PC-9 (cell line): ENCODE results near the gene MAPKAP1. TPM values are rescaled to one million over a fixed set of nuclear protein-coding genes. Genes with fewer than 3 reads are reported as not detected.

Experiments
- BruUV-seq: library from RNA; stranded (reverse); fragments of 400-500 nt; replicated peaks from 2 replicates; lab custom pipeline; 2021; lab: Mats Ljungman, UMichigan
- CTCF ChIA-PET: fragments of 300-600 bp; sonication (Branson Sonifier 250); formaldehyde crosslinking; loops from one replicate; lab custom pipeline; 2022; ENCODE audit warnings: antibody characterized with exemption; lab: Charles Lee
- POLR2A ChIA-PET: fragments of 300-600 bp; sonication (Branson Sonifier 250); formaldehyde crosslinking; loops from one replicate; lab custom pipeline; 2022; ENCODE audit warnings: antibody characterized with exemption; ENCODE audit not compliant: unreplicated experiment; lab: Charles Lee
- DNase-seq, 2 experiments: peaks; one replicate each; pipeline versions ENCODE4 v3.0.0 to v3.0.0-alpha.2; 2015 to 2022; ENCODE audit warnings: mixed read lengths in 1 of 2
- H2AFZ ChIP-seq: fragments of 200-600 bp; sonication (generic); 2 replicates; pipeline ENCODE4 v1.8.1; 2017; ENCODE audit warnings: antibody characterized with exemption
- H3F3A ChIP-seq: fragments of 200-600 bp; sonication (generic); 2 replicates; pipeline ENCODE4 v1.8.1; 2017; ENCODE audit warnings: antibody characterized with exemption, mild to moderate bottlenecking, low read depth; ENCODE audit not compliant: insufficient read depth
- H3K27ac ChIP-seq: fragments of 200-600 bp; sonication (generic); 2 replicates; pipeline ENCODE4 v1.6.1; 2016; ENCODE audit warnings: mixed run types
- H3K27me3 ChIP-seq: fragments of 200-600 bp; sonication (generic); 2 replicates; pipeline ENCODE4 v1.6.1; 2016; ENCODE audit warnings: low read depth, mixed run types; ENCODE audit not compliant: insufficient read depth
- H3K36me3 ChIP-seq: fragments of 200-600 bp; sonication (generic); 2 replicates; pipeline ENCODE4 v1.6.1; 2016; ENCODE audit warnings: low read depth, mixed run types
- H3K4me1 ChIP-seq: fragments of 200-600 bp; sonication (generic); replicated peaks from 2 replicates; pipeline ENCODE4 v1.6.1; 2016; ENCODE audit warnings: mixed run types; ENCODE audit not compliant: insufficient read depth
- H3K4me2 ChIP-seq: fragments of 200-600 bp; sonication (generic); 2 replicates; pipeline ENCODE4 v1.6.1; 2017; ENCODE audit warnings: mixed run types
- H3K4me3 ChIP-seq: fragments of 200-600 bp; sonication (generic); 2 replicates; pipeline ENCODE4 v1.6.1; 2016; ENCODE audit warnings: mixed run types
- H3K79me2 ChIP-seq: fragments of 200-600 bp; sonication (generic); 2 replicates; pipeline ENCODE4 v1.6.1; 2017; ENCODE audit warnings: low read depth, mixed run types
- H3K9me2 ChIP-seq: fragments of 200-600 bp; sonication (generic); 2 replicates; pipeline ENCODE4 v1.8.1; 2017; ENCODE audit warnings: mild to moderate bottlenecking; ENCODE audit not compliant: insufficient read depth
- H3K9me3 ChIP-seq: fragments of 200-600 bp; sonication (generic); 2 replicates; pipeline ENCODE4 v1.8.1; 2016; ENCODE audit warnings: low read depth; ENCODE audit not compliant: insufficient read depth
- H4K20me1 ChIP-seq: fragments of 200-600 bp; sonication (generic); 2 replicates; pipeline ENCODE4 v1.8.1; 2017; ENCODE audit not compliant: insufficient read depth
- CTCF ChIP-seq: fragments of 200-600 bp; sonication (generic); conservative IDR thresholded peaks from 2 replicates; pipeline ENCODE4 v1.6.1; 2017; ENCODE audit warnings: mixed run types, antibody characterized with exemption, mild to moderate bottlenecking, moderate library complexity
- EZH2 ChIP-seq: fragments of 200-600 bp; sonication (generic); IDR thresholded peaks from 2 replicates; pipeline ENCODE4 v1.8.0; 2017; ENCODE audit warnings: antibody characterized with exemption, low read depth
- intact Hi-C: fragments of 100-400 bp; cut with micrococcal nuclease; formaldehyde crosslinking; loops from one replicate; pipeline ENCODE4 v1.10.0; 2022; ENCODE audit not compliant: unreplicated experiment
- total RNA-seq: library from RNA; stranded (reverse); gene quantifications from 2 replicates; pipeline ENCODE4 v1.2.3, GENCODE V29; 2021

Gene MAPKAP1
- total RNA-seq, 1 experiment from 2014 or later: 115 TPM

GRCh38 chr9:125415583-125416460 lies 291.2 kb downstream of the MAPKAP1 start:
- Histone ChIP-seq H3K9me3 (no peaks in the 10 kb centered on the region), H3K4me1 (no peaks in the 10 kb centered on the region), H3F3A (no peaks in the 10 kb centered on the region), H3K27me3 (no peaks in the 10 kb centered on the region), H3K4me3 (no peak overlapping the region), H3K4me2 (no peak overlapping the region), H3K9me2 (no peaks in the 10 kb centered on the region), H2AFZ (no peak overlapping the region), H3K79me2 (no peaks in the 10 kb centered on the region), H4K20me1 (no peaks in the 10 kb centered on the region), H3K27ac (no peak overlapping the region), H3K36me3 (no peaks in the 10 kb centered on the region)
- no TSS peak for BruUV-seq
- TF ChIP-seq CTCF (no peak), EZH2 (no peak)
- ChIA-PET CTCF (no interaction called here), POLR2A (no interaction called here)
- intact Hi-C loops: no loop called here
- no peak for DNase-seq

- Histone ChIP-seq H3K4me3 (no peak overlapping the region), H3K9me3 (no peaks in the 10 kb centered on the region), H3K36me3 (no peaks in the 10 kb centered on the region), H3K4me1 (no peaks in the 10 kb centered on the region), H3K27ac (no peak overlapping the region), H4K20me1 (no peaks in the 10 kb centered on the region), H3K9me2 (no peaks in the 10 kb centered on the region), H3K4me2 (no peak overlapping the region), H3F3A (no peaks in the 10 kb centered on the region), H2AFZ (no peak overlapping the region), H3K27me3 (no peaks in the 10 kb centered on the region), H3K79me2 (no peaks in the 10 kb centered on the region)
- intact Hi-C loops: no loop called here
- no peak for DNase-seq
- CTCF ChIA-PET: no interaction called here
- BruUV-seq: no TSS peak
- TF ChIP-seq EZH2 (no peak), CTCF (no peak)
- POLR2A ChIA-PET: no interaction called here
These were observed 293.4 kb downstream of the MAPKAP1 start for GRCh38 chr9:125413579-125413978.

GRCh38 chr9:125412166-125412565 lies 294.8 kb downstream of the MAPKAP1 start:
- BruUV-seq: TSS peak; percentile 16
- no peaks in the 10 kb centered on the region for H3K4me1 ChIP-seq
- POLR2A ChIA-PET: no interaction called here
- no peaks in the 10 kb centered on the region for H3K27me3 ChIP-seq
- no peaks in the 10 kb centered on the region for H3K9me3 ChIP-seq
- no peak for DNase-seq
- no peak overlapping the region for H3K27ac ChIP-seq
- no peak overlapping the region for H2AFZ ChIP-seq
- no peak overlapping the region for H3K4me3 ChIP-seq
- H4K20me1 ChIP-seq: no peaks in the 10 kb centered on the region
- H3K4me2 ChIP-seq: no peak overlapping the region
- H3F3A ChIP-seq: no peaks in the 10 kb centered on the region
- intact Hi-C loops: no loop called here
- no peaks in the 10 kb centered on the region for H3K9me2 ChIP-seq
- no peaks in the 10 kb centered on the region for H3K79me2 ChIP-seq
- TF ChIP-seq CTCF: no peak
- no peak for TF ChIP-seq EZH2
- no peaks in the 10 kb centered on the region for H3K36me3 ChIP-seq
- CTCF ChIA-PET: no interaction called here
